Central memory CD8-positive, alpha-beta T cell (primary cell): ENCODE measurements around the gene METTL25B.
A peak's percentile ranks its signal among the peaks of the same experiment; 100 is the strongest.

ENCODE experiments used
- ATAC-seq: fragments of 150-1000 bp; cut with Tn5 transposase; replicated peaks from 2 replicates; pipeline ENCODE4 v1.10.0; 2022; ENCODE audit warnings: mild to moderate bottlenecking, moderate FRiP score, moderate number of reproducible peaks; ENCODE audit not compliant: poor library complexity, severe bottlenecking; ENCODE audit errors: extremely low read depth
- DNase-seq, 2 donors: peaks; one replicate each; pipeline ENCODE4 v3.0.0; 2021; ENCODE audit warnings: low spot score in 2 of 2
- H3K27ac Mint-ChIP-seq: one replicate; pipeline ENCODE4 v1.8.0; 2022; ENCODE audit warnings: low read depth, mild to moderate bottlenecking, moderate library complexity, mixed read lengths
- H3K27me3 Mint-ChIP-seq: one replicate; pipeline ENCODE4 v1.8.0; 2022; ENCODE audit warnings: mixed read lengths
- H3K36me3 Mint-ChIP-seq: one replicate; pipeline ENCODE4 v1.8.0; 2022; ENCODE audit warnings: mild to moderate bottlenecking, moderate library complexity, mixed read lengths; ENCODE audit not compliant: insufficient read depth
- H3K4me1 Mint-ChIP-seq: one replicate; pipeline ENCODE4 v1.8.0; 2022; ENCODE audit warnings: mixed read lengths
- H3K4me3 Mint-ChIP-seq: one replicate; pipeline ENCODE4 v1.8.0; 2022; ENCODE audit warnings: mild to moderate bottlenecking, moderate library complexity, mixed read lengths
- H3K9me3 Mint-ChIP-seq: one replicate; pipeline ENCODE4 v1.8.0; 2022; ENCODE audit warnings: mixed read lengths

METTL25B gene

GRCh38 chr1:156721535-156721934 is 6.7 kb upstream of the METTL25B start:
- H3K27me3 Mint-ChIP-seq: no peaks in the 10 kb centered on the region
- H3K4me3 Mint-ChIP-seq: no peak overlapping the region
- no peaks in the 10 kb centered on the region for H3K9me3 Mint-ChIP-seq
- no peak for ATAC-seq
- H3K27ac Mint-ChIP-seq: no peak overlapping the region
- H3K4me1 Mint-ChIP-seq: peaks cover 16% of the 10 kb centered on the region
- peaks cover 50% of the 10 kb centered on the region for H3K36me3 Mint-ChIP-seq
- DNase-seq: no peak

GRCh38 chr1:156725683-156726280 is 2.5 kb upstream of the METTL25B start:
- H3K4me3 Mint-ChIP-seq: no peak overlapping the region
- no peaks in the 10 kb centered on the region for H3K27me3 Mint-ChIP-seq
- DNase-seq: peak; percentile 63 to 75
- H3K9me3 Mint-ChIP-seq: no peaks in the 10 kb centered on the region
- H3K27ac Mint-ChIP-seq: no peak overlapping the region
- ATAC-seq: no peak
- H3K4me1 Mint-ChIP-seq: peaks cover 31% of the 10 kb centered on the region
- peaks cover 49% of the 10 kb centered on the region for H3K36me3 Mint-ChIP-seq

- DNase-seq (no peak), ATAC-seq (no peak)
- Mint-ChIP-seq H3K4me1 (peaks cover 31% of the 10 kb centered on the region), H3K9me3 (no peaks in the 10 kb centered on the region), H3K4me3 (no peak overlapping the region), H3K27ac (no peak overlapping the region), H3K36me3 (peaks cover 43% of the 10 kb centered on the region), H3K27me3 (no peaks in the 10 kb centered on the region)
Measured at GRCh38 chr1:156726549-156727226, 1.6 kb upstream of the METTL25B start.

- Mint-ChIP-seq H3K4me1 (peaks cover 31% of the 10 kb centered on the region), H3K9me3 (no peaks in the 10 kb centered on the region), H3K4me3 (no peak overlapping the region), H3K27me3 (no peaks in the 10 kb centered on the region), H3K36me3 (peaks cover 37% of the 10 kb centered on the region), H3K27ac (no peak overlapping the region)
- DNase-seq (no peak), ATAC-seq (no peak)
Measured at GRCh38 chr1:156727492-156727891, 777 bp upstream of the METTL25B start.

- Mint-ChIP-seq H3K36me3 (peaks cover 23% of the 10 kb centered on the region), H3K27me3 (no peaks in the 10 kb centered on the region), H3K27ac (no peak within 1 kb of the TSS), H3K4me1 (peaks cover 23% of the 10 kb centered on the region), H3K4me3 (no peak within 1 kb of the TSS), H3K9me3 (no peaks in the 10 kb centered on the region)
- DNase-seq (peak; percentile 87 to 96), ATAC-seq (peak; percentile 96)
Measured at GRCh38 chr1:156728599-156729462, 562 bp downstream of the METTL25B start, which contains the start of gene ISG20L2. ISG20L2 (minus strand) TSS chr1:156728766; CDS start chr1:156727652, 1,114 bp downstream.

GRCh38 chr1:156733989-156734584 is 5.8 kb downstream of the METTL25B start:
- H3K27ac Mint-ChIP-seq: no peak overlapping the region
- no peak overlapping the region for H3K4me3 Mint-ChIP-seq
- H3K4me1 Mint-ChIP-seq: peaks cover 10% of the 10 kb centered on the region
- peaks cover 10% of the 10 kb centered on the region for H3K36me3 Mint-ChIP-seq
- ATAC-seq (no peak), DNase-seq (no peak)
- H3K9me3 Mint-ChIP-seq: no peaks in the 10 kb centered on the region
- no peaks in the 10 kb centered on the region for H3K27me3 Mint-ChIP-seq

GRCh38 chr1:156738407-156738806 is 10.1 kb downstream of the METTL25B start:
- H3K27ac Mint-ChIP-seq: no peak overlapping the region
- DNase-seq: no peak
- no peak overlapping the region for H3K4me3 Mint-ChIP-seq
- peaks cover 21% of the 10 kb centered on the region for H3K36me3 Mint-ChIP-seq
- no peak for ATAC-seq
- no peaks in the 10 kb centered on the region for H3K27me3 Mint-ChIP-seq
- H3K4me1 Mint-ChIP-seq: peaks cover 21% of the 10 kb centered on the region
- H3K9me3 Mint-ChIP-seq: no peaks in the 10 kb centered on the region

GRCh38 chr1:156738916-156739315 is 10.6 kb downstream of the METTL25B start:
- DNase-seq (no peak), ATAC-seq (no peak)
- H3K4me3 Mint-ChIP-seq: peak overlapping the region; percentile 25
- no peak overlapping the region for H3K27ac Mint-ChIP-seq
- H3K27me3 Mint-ChIP-seq: no peaks in the 10 kb centered on the region
- H3K9me3 Mint-ChIP-seq: no peaks in the 10 kb centered on the region
- peaks cover 22% of the 10 kb centered on the region for H3K36me3 Mint-ChIP-seq
- peaks cover 21% of the 10 kb centered on the region for H3K4me1 Mint-ChIP-seq

- H3K4me1 Mint-ChIP-seq: peaks cover 22% of the 10 kb centered on the region
- ATAC-seq: peak; percentile 3
Measured at GRCh38 chr1:156740237-156740740, 12.0 kb downstream of the METTL25B start.

GRCh38 chr1:156740741-156741480 is 12.6 kb downstream of the METTL25B start, which contains the start of gene MRPL24:
MRPL24 (minus strand) TSS chr1:156741088; CDS start chr1:156738704, 2,384 bp downstream.
- ATAC-seq (peak; percentile 91), DNase-seq (peak; percentile 92 to 97)
- no peaks in the 10 kb centered on the region for H3K27me3 Mint-ChIP-seq
- peak within 1 kb of the TSS; percentile 95 for H3K27ac Mint-ChIP-seq
- peaks cover 26% of the 10 kb centered on the region for H3K36me3 Mint-ChIP-seq
- H3K4me1 Mint-ChIP-seq: peaks cover 28% of the 10 kb centered on the region
- H3K9me3 Mint-ChIP-seq: no peaks in the 10 kb centered on the region
- peak within 1 kb of the TSS; percentile 95 for H3K4me3 Mint-ChIP-seq

More at GRCh38 chr1:156740237-156740740, 12.0 kb downstream of the METTL25B start:
- Mint-ChIP-seq H3K27ac (peak overlapping the region; percentile 95), H3K36me3 (peaks cover 25% of the 10 kb centered on the region), H3K9me3 (no peaks in the 10 kb centered on the region), H3K4me3 (peak overlapping the region; percentile 95), H3K27me3 (no peaks in the 10 kb centered on the region)
- no peak for DNase-seq

- Mint-ChIP-seq H3K9me3 (no peaks in the 10 kb centered on the region), H3K36me3 (peaks cover 27% of the 10 kb centered on the region), H3K4me1 (peaks cover 34% of the 10 kb centered on the region), H3K4me3 (peak overlapping the region; percentile 95), H3K27ac (peak overlapping the region; percentile 95), H3K27me3 (no peaks in the 10 kb centered on the region)
- no peak for ATAC-seq
- DNase-seq: no peak
Measured at GRCh38 chr1:156741481-156741983, 13.3 kb downstream of the METTL25B start.
